CD14-positive monocyte (primary cell): ENCODE data around the gene COL27A1. TPM values are rescaled to one million over a fixed set of nuclear protein-coding genes. Genes with fewer than 3 reads are reported as not detected.

Experiments used
- DNase-seq, 3 donors: peaks; one replicate each; pipeline ENCODE4 v3.0.0-alpha.2; 2011 to 2022
- H2AFZ ChIP-seq: 2 replicates; pipeline ENCODE4 v1.6.0; 2012; ENCODE audit warnings: mild to moderate bottlenecking, low read depth, low read length, inconsistent platforms; ENCODE audit not compliant: insufficient read depth, poor library complexity, severe bottlenecking
- H3K27ac ChIP-seq, 2 donors: 1 replicate in 1 of 2; 2 replicates in 1 of 2; pipeline ENCODE4 v1.5.1; 2012 to 2013; ENCODE audit warnings: low read length in 2 of 2, control low read depth in 1 of 2, inconsistent platforms in 1 of 2, low read depth in 1 of 2, mild to moderate bottlenecking in 1 of 2
- H3K27me3 ChIP-seq, 2 donors: one replicate each; pipeline versions ENCODE4 v1.6.0 to v1.6.1; 2011 to 2013; ENCODE audit warnings: low read length in 2 of 2; ENCODE audit not compliant: control insufficient read depth in 2 of 2, insufficient read depth in 2 of 2
- H3K36me3 ChIP-seq, 2 donors: replicated peaks in 1 of 2; 1 replicate in 1 of 2; 2 replicates in 1 of 2; pipeline versions ENCODE4 v1.5.1 to v1.6.1; 2012 to 2013; ENCODE audit warnings: low read length in 2 of 2, control low read depth in 1 of 2, inconsistent platforms in 1 of 2, mild to moderate bottlenecking in 1 of 2; ENCODE audit not compliant: insufficient read depth in 2 of 2, control insufficient read depth in 1 of 2
- H3K4me1 ChIP-seq, 2 donors: 1 replicate in 1 of 2; 2 replicates in 1 of 2; pipeline versions ENCODE4 v1.5.1 to v1.6.1; 2012 to 2013; ENCODE audit warnings: low read length in 2 of 2, control low read depth in 1 of 2, inconsistent platforms in 1 of 2, mild to moderate bottlenecking in 1 of 2, moderate library complexity in 1 of 2; ENCODE audit not compliant: insufficient read depth in 2 of 2, control insufficient read depth in 1 of 2
- H3K4me2 ChIP-seq: replicated peaks from 2 replicates; pipeline ENCODE3; 2012; ENCODE audit warnings: low read length, moderate library complexity, mild to moderate bottlenecking; ENCODE audit not compliant: poor library complexity, severe bottlenecking; ENCODE audit errors: extremely low read depth
- H3K4me3 ChIP-seq, 3 experiments: fragments of 200-600 bp in 1 of 3; sonication (generic) in 1 of 3; replicated peaks in 1 of 3; 1 replicate in 2 of 3; 2 replicates in 1 of 3; pipeline ENCODE4 v1.5.1; 2011 to 2013; ENCODE audit warnings: low read length in 3 of 3, mild to moderate bottlenecking in 3 of 3, control low read depth in 2 of 3, low read depth in 2 of 3, inconsistent platforms in 1 of 3, moderate library complexity in 1 of 3
- H3K79me2 ChIP-seq: 2 replicates; pipeline ENCODE4 v1.6.0; 2012; ENCODE audit warnings: mild to moderate bottlenecking, control low read depth, inconsistent platforms, low read length, moderate library complexity; ENCODE audit not compliant: insufficient read depth
- H3K9ac ChIP-seq: 2 replicates; pipeline ENCODE4 v1.6.0; 2017; ENCODE audit warnings: low read length, mild to moderate bottlenecking; ENCODE audit not compliant: insufficient read depth, poor library complexity, severe bottlenecking
- H3K9me3 ChIP-seq, 2 donors: replicated peaks in 1 of 2; 1 replicate in 1 of 2; 2 replicates in 1 of 2; pipeline versions ENCODE4 v1.5.1 to v1.6.1; 2012 to 2013; ENCODE audit warnings: low read length in 2 of 2, control low read depth in 1 of 2; ENCODE audit not compliant: control insufficient read depth in 1 of 2, insufficient read depth in 1 of 2
- H4K20me1 ChIP-seq: 2 replicates; pipeline ENCODE4 v1.6.0; 2012; ENCODE audit warnings: mild to moderate bottlenecking, low read length, control low read depth, moderate library complexity; ENCODE audit not compliant: insufficient read depth
- H3K27ac Mint-ChIP-seq, 7 donors: one replicate each; pipeline ENCODE4 v1.8.0; 2020; ENCODE audit warnings: mild to moderate bottlenecking in 7 of 7, mixed read lengths in 7 of 7, moderate library complexity in 6 of 7, inconsistent platforms in 2 of 7
- H3K27me3 Mint-ChIP-seq, 3 donors: one replicate each; pipeline ENCODE4 v1.8.0; 2021 to 2022; ENCODE audit warnings: low read depth in 3 of 3, mild to moderate bottlenecking in 3 of 3, mixed read lengths in 3 of 3, moderate library complexity in 3 of 3, inconsistent platforms in 1 of 3
- H3K36me3 Mint-ChIP-seq, 2 donors: one replicate each; pipeline ENCODE4 v1.8.0; 2020; ENCODE audit warnings: mixed read lengths in 2 of 2, inconsistent platforms in 1 of 2, mild to moderate bottlenecking in 1 of 2
- H3K4me1 Mint-ChIP-seq: one replicate; pipeline ENCODE4 v1.8.0; 2020; ENCODE audit warnings: mild to moderate bottlenecking, mixed read lengths
- H3K4me3 Mint-ChIP-seq, 2 donors: one replicate each; pipeline ENCODE4 v1.8.0; 2020; ENCODE audit warnings: mild to moderate bottlenecking in 2 of 2, mixed read lengths in 2 of 2, moderate library complexity in 1 of 2
- H3K9me3 Mint-ChIP-seq, 7 donors: one replicate each; pipeline ENCODE4 v1.8.0; 2020 to 2022; ENCODE audit warnings: mixed read lengths in 7 of 7, mild to moderate bottlenecking in 6 of 7, moderate library complexity in 6 of 7, inconsistent platforms in 2 of 7
- WGBS: methylation state at CpG from one replicate; pipeline ENCODE4 v1.1.5; 2013; ENCODE audit warnings: missing lambda C conversion rate; ENCODE audit not compliant: insufficient coverage; 5-methylcytosine and 5-hydroxymethylcytosine counted together
- intact Hi-C, 2 donors: fragments of 100-400 bp; cut with micrococcal nuclease; formaldehyde crosslinking; loops; one replicate each; pipeline versions ENCODE4 v1.15.0 to v1.15.1; 2023
- polyA plus RNA-seq, 3 donors: library from polyadenylated mRNA; depleted of rRNA in 1 of 3; unstranded in 2 of 3; stranded (reverse) in 1 of 3; fragments of 300-500 nt in 2 of 3; fragments of >200 nt in 1 of 3; fragmentation: Illumina TruSeq in 2 of 3; gene quantifications; 1 replicate in 2 of 3; 2 replicates in 1 of 3; pipeline ENCODE4 v1.2.3, GENCODE V29; 2012 to 2021
- TF ChIP-seq, protein P1 (sequence below): fragments of 200-600 bp; IDR thresholded peaks from one replicate; pipeline ENCODE4 v1.8.0; 2022; ENCODE audit warnings: antibody characterized with exemption, mild to moderate bottlenecking

COL27A1 gene
- polyA plus RNA-seq, 3 donors, result 0.03 TPM; not detected in 2

GRCh38 chr9:114110180-114110579 lies 45.2 kb upstream of the COL27A1 start:
- Histone ChIP-seq H3K9me3 (no peaks in the 10 kb centered on the region), H3K27ac (no peak overlapping the region), H2AFZ (no peak overlapping the region), H3K27me3 (no peaks in the 10 kb centered on the region), H3K4me2 (no peak overlapping the region), H3K4me3 (no peak overlapping the region), H3K9ac (no peak overlapping the region), H3K4me1 (no peaks in the 10 kb centered on the region), H4K20me1 (no peaks in the 10 kb centered on the region), H3K36me3 (no peaks in the 10 kb centered on the region), H3K79me2 (no peaks in the 10 kb centered on the region)
- no CpG with 5 or more reads among the region's 2 CpGs for WGBS
- TF ChIP-seq, protein P1, sequence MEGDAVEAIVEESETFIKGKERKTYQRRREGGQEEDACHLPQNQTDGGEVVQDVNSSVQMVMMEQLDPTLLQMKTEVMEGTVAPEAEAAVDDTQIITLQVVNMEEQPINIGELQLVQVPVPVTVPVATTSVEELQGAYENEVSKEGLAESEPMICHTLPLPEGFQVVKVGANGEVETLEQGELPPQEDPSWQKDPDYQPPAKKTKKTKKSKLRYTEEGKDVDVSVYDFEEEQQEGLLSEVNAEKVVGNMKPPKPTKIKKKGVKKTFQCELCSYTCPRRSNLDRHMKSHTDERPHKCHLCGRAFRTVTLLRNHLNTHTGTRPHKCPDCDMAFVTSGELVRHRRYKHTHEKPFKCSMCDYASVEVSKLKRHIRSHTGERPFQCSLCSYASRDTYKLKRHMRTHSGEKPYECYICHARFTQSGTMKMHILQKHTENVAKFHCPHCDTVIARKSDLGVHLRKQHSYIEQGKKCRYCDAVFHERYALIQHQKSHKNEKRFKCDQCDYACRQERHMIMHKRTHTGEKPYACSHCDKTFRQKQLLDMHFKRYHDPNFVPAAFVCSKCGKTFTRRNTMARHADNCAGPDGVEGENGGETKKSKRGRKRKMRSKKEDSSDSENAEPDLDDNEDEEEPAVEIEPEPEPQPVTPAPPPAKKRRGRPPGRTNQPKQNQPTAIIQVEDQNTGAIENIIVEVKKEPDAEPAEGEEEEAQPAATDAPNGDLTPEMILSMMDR, result no peak
- Mint-ChIP-seq H3K9me3 (peaks cover 0 to 1% (median 0%) of the 10 kb centered on the region in 7 donors), H3K4me3 (no peak overlapping the region), H3K36me3 (no peaks in the 10 kb centered on the region), H3K27me3 (peaks cover 8 to 18% (median 11%) of the 10 kb centered on the region in 3 donors), H3K27ac (no peak overlapping the region), H3K4me1 (no peaks in the 10 kb centered on the region)
- DNase-seq, result no peak
- intact Hi-C loops, result no loop called here

- Mint-ChIP-seq H3K4me3 (no peak overlapping the region), H3K9me3 (peaks cover 0 to 1% (median 0%) of the 10 kb centered on the region in 7 donors), H3K36me3 (no peaks in the 10 kb centered on the region), H3K4me1 (no peaks in the 10 kb centered on the region), H3K27ac (no peak overlapping the region), H3K27me3 (peaks cover 5 to 17% (median 11%) of the 10 kb centered on the region in 3 donors)
- no peak for DNase-seq
- intact Hi-C loops, result no loop called here
- H3K79me2 ChIP-seq, result no peaks in the 10 kb centered on the region
- no peak overlapping the region for H3K9ac ChIP-seq
- no peaks in the 10 kb centered on the region for H3K27me3 ChIP-seq
- H3K4me2 ChIP-seq, result no peak overlapping the region
- no peaks in the 10 kb centered on the region for H3K36me3 ChIP-seq
- H4K20me1 ChIP-seq, result no peaks in the 10 kb centered on the region
- no peak overlapping the region for H3K4me3 ChIP-seq
- WGBS, result 83% methylated on average over 1 of the region's 1 CpG
- no peak overlapping the region for H3K27ac ChIP-seq
- H2AFZ ChIP-seq, result no peak overlapping the region
- no peaks in the 10 kb centered on the region for H3K4me1 ChIP-seq
- H3K9me3 ChIP-seq, result no peaks in the 10 kb centered on the region
- TF ChIP-seq, protein P1, result no peak
Observed at GRCh38 chr9:114112325-114112724, 43.0 kb upstream of the COL27A1 start.
